Smooth muscle cell (in vitro differentiated cells): Measurements from ENCODE around the gene CIAO2B. TPM values are rescaled to one million over a fixed set of nuclear protein-coding genes. Genes with fewer than 3 reads are reported as not detected.

Experiments used
- DNase-seq: peaks from one replicate; lab custom pipeline; 2025; ENCODE audit not compliant: unreplicated experiment; lab: John Stamatoyannopoulos, UW
- H2AFZ ChIP-seq: fragments of 200-600 bp; sonication (generic); 2 replicates; pipeline ENCODE4 v1.6.0; 2016; ENCODE audit warnings: antibody characterized with exemption, low read depth, mild to moderate bottlenecking
- H3F3A ChIP-seq: fragments of 200-600 bp; sonication (generic); 2 replicates; pipeline ENCODE4 v1.6.0; 2017; ENCODE audit warnings: antibody characterized with exemption, low read depth
- H3K27ac ChIP-seq: fragments of 200-600 bp; sonication (generic); 2 replicates; pipeline ENCODE4 v1.5.1; 2016; ENCODE audit warnings: low read depth, mild to moderate bottlenecking
- H3K27me3 ChIP-seq: fragments of 200-600 bp; sonication (generic); 2 replicates; pipeline ENCODE4 v1.6.1; 2016; ENCODE audit warnings: low read depth, mild to moderate bottlenecking
- H3K36me3 ChIP-seq: fragments of 200-600 bp; sonication (generic); 2 replicates; pipeline ENCODE4 v1.5.1; 2016; ENCODE audit warnings: low read depth
- H3K4me1 ChIP-seq: fragments of 200-600 bp; sonication (generic); 2 replicates; pipeline ENCODE4 v1.5.1; 2016; ENCODE audit warnings: low read depth
- H3K4me2 ChIP-seq: fragments of 200-600 bp; sonication (generic); 2 replicates; pipeline ENCODE4 v1.6.0; 2016; ENCODE audit warnings: mild to moderate bottlenecking
- H3K4me3 ChIP-seq: fragments of 200-600 bp; sonication (generic); 2 replicates; pipeline ENCODE4 v1.5.1; 2016; ENCODE audit warnings: mild to moderate bottlenecking
- H3K79me2 ChIP-seq: fragments of 200-600 bp; sonication (generic); 2 replicates; pipeline ENCODE4 v1.6.0; 2016; ENCODE audit warnings: low read depth, mild to moderate bottlenecking
- H3K9ac ChIP-seq: fragments of 200-600 bp; sonication (generic); 2 replicates; pipeline ENCODE4 v1.6.0; 2016; ENCODE audit warnings: low read depth
- H3K9me3 ChIP-seq: fragments of 200-600 bp; sonication (generic); replicated peaks from 2 replicates; pipeline ENCODE4 v1.5.1; 2016; ENCODE audit warnings: low read depth
- H4K20me1 ChIP-seq: fragments of 200-600 bp; sonication (generic); 2 replicates; pipeline ENCODE4 v1.6.0; 2016; ENCODE audit warnings: low read depth
- WGBS: methylation state at CpG from one replicate; pipeline ENCODE4 v1.1.7; 2016; ENCODE audit warnings: low lambda C conversion rate; 5-methylcytosine and 5-hydroxymethylcytosine counted together
- polyA plus RNA-seq: library from polyadenylated mRNA; unstranded; fragments of >200 nt; fragmentation: Nextera tagmentation; extraction: Ambion mirVana; gene quantifications from 2 replicates; pipeline ENCODE4 v1.2.1, GENCODE V29; 2016
- total RNA-seq: library from RNA; depleted of rRNA; stranded (reverse); fragments of >200 nt; gene quantifications from 2 replicates; pipeline ENCODE4 v1.2.3, GENCODE V29; 2014
- TF ChIP-seq, protein P1 (sequence below): fragments of 200-600 bp; sonication (generic); IDR thresholded peaks from 2 replicates; pipeline ENCODE4 v1.5.1; 2017; ENCODE audit warnings: borderline replicate concordance, mild to moderate bottlenecking, antibody characterized with exemption; ENCODE audit not compliant: insufficient read depth, poor library complexity, severe bottlenecking

The CIAO2B gene
- total and polyA plus RNA-seq, 2 experiments from 2014 or later = 141 to 173 TPM

- Histone ChIP-seq H3K9me3 (no peaks in the 10 kb centered on the region), H3K4me1 (no peaks in the 10 kb centered on the region), H3K27ac (no peak overlapping the region), H4K20me1 (peaks cover 22% of the 10 kb centered on the region), H3K9ac (no peak overlapping the region), H3K36me3 (no peaks in the 10 kb centered on the region), H3K27me3 (no peaks in the 10 kb centered on the region), H3K4me2 (no peak overlapping the region), H3K4me3 (no peak overlapping the region), H3F3A (no peaks in the 10 kb centered on the region), H2AFZ (no peak overlapping the region), H3K79me2 (no peaks in the 10 kb centered on the region)
- 95% methylated on average over 12 of the region's 12 CpGs for WGBS
- no peak for DNase-seq
- TF ChIP-seq, protein P1, sequence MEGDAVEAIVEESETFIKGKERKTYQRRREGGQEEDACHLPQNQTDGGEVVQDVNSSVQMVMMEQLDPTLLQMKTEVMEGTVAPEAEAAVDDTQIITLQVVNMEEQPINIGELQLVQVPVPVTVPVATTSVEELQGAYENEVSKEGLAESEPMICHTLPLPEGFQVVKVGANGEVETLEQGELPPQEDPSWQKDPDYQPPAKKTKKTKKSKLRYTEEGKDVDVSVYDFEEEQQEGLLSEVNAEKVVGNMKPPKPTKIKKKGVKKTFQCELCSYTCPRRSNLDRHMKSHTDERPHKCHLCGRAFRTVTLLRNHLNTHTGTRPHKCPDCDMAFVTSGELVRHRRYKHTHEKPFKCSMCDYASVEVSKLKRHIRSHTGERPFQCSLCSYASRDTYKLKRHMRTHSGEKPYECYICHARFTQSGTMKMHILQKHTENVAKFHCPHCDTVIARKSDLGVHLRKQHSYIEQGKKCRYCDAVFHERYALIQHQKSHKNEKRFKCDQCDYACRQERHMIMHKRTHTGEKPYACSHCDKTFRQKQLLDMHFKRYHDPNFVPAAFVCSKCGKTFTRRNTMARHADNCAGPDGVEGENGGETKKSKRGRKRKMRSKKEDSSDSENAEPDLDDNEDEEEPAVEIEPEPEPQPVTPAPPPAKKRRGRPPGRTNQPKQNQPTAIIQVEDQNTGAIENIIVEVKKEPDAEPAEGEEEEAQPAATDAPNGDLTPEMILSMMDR = no peak
These were observed 48.7 kb downstream of the CIAO2B start for GRCh38 chr16:66885491-66885890.

DNA sequence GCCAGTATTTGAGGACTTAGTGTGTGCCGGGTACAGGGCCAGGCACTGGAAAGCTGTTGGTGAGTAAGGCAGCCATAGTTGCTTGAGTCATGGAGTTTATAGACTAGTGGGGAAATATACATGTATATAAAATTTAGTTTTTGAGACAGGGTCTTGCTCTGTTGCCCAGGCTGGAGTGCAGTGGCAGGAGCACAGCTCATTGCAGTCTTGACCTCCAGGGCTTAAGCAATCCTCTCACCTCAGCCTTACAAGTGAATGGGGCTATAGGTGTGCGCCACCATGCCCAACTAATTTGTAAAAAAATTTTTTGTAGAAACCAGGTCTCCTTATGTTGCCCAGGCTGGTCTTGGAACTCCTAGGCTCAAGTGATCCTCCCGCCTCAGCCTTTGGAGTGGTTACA is 51.5 kb downstream of the CIAO2B start:
- Histone ChIP-seq H3K9me3 (no peaks in the 10 kb centered on the region), H3K79me2 (no peaks in the 10 kb centered on the region), H3K4me1 (no peaks in the 10 kb centered on the region), H3K27me3 (no peaks in the 10 kb centered on the region), H4K20me1 (peaks cover 22% of the 10 kb centered on the region), H3K36me3 (no peaks in the 10 kb centered on the region), H3F3A (peaks cover 13% of the 10 kb centered on the region), H3K4me2 (no peak overlapping the region), H2AFZ (no peak overlapping the region), H3K9ac (no peak overlapping the region), H3K27ac (no peak overlapping the region), H3K4me3 (no peak overlapping the region)
- WGBS = 99% methylated on average over 3 of the region's 3 CpGs
- DNase-seq = no peak
- TF ChIP-seq, protein P1 = no peak

Other genes starting within 250 kb of the CIAO2B start
- 25.2 and 27.0 TPM in 2 replicates for gene CMTM4, start 237.7 kb downstream of the CIAO2B start, total RNA-seq
- gene CMTM4, start 237.7 kb downstream of the CIAO2B start, polyA plus RNA-seq = 7.2 and 9.2 TPM in 2 replicates
- gene DYNC1LI2, start 182.8 kb downstream of the CIAO2B start, total RNA-seq = 74.1 and 101 TPM in 2 replicates
- gene DYNC1LI2, start 182.8 kb downstream of the CIAO2B start, polyA plus RNA-seq = 90.8 and 134 TPM in 2 replicates
- not detected in 2 replicates for gene TERB1, start 132.8 kb downstream of the CIAO2B start, total RNA-seq
- gene TERB1, start 132.8 kb downstream of the CIAO2B start, polyA plus RNA-seq = not detected in 2 replicates
- gene NAE1, start 103.4 kb downstream of the CIAO2B start, total RNA-seq = 68.4 and 70.7 TPM in 2 replicates
- 55.1 and 59.4 TPM in 2 replicates for gene NAE1, start 103.4 kb downstream of the CIAO2B start, polyA plus RNA-seq
- gene CA7, start 90.0 kb downstream of the CIAO2B start, total RNA-seq = not detected in 2 replicates
- not detected in 2 replicates for gene CA7, start 90.0 kb downstream of the CIAO2B start, polyA plus RNA-seq
- 3.2 and 5.7 TPM in 2 replicates for gene PDP2, start 53.9 kb downstream of the CIAO2B start, total RNA-seq
- gene PDP2, start 53.9 kb downstream of the CIAO2B start, polyA plus RNA-seq = 1.1 and 1.5 TPM in 2 replicates
- not detected in 2 replicates for gene CDH16, start 15.5 kb downstream of the CIAO2B start, total RNA-seq
- not detected in 2 replicates for gene CDH16, start 15.5 kb downstream of the CIAO2B start, polyA plus RNA-seq
- gene RRAD, start 8.9 kb downstream of the CIAO2B start, total RNA-seq = 7.6 and 11.7 TPM in 2 replicates
- 27.5 and 37.5 TPM in 2 replicates for gene RRAD, start 8.9 kb downstream of the CIAO2B start, polyA plus RNA-seq
- gene CES2, start 1.1 kb upstream of the CIAO2B start, total RNA-seq = 12.1 and 15.7 TPM in 2 replicates
- gene CES2, start 1.1 kb upstream of the CIAO2B start, polyA plus RNA-seq = 26.9 and 34.3 TPM in 2 replicates
- gene CES3, start 26.9 kb upstream of the CIAO2B start, total RNA-seq = 0.18 TPM in 1 of 2 replicates, not detected in the other
- 0.22 and 1.2 TPM in 2 replicates for gene CES3, start 26.9 kb upstream of the CIAO2B start, polyA plus RNA-seq
- gene CES4A, start 54.2 kb upstream of the CIAO2B start, total RNA-seq = 0.63 and 1.6 TPM in 2 replicates
- gene CES4A, start 54.2 kb upstream of the CIAO2B start, polyA plus RNA-seq = 0.93 and 2.3 TPM in 2 replicates
- gene CBFB, start 94.7 kb upstream of the CIAO2B start, total RNA-seq = 41.1 and 53.9 TPM in 2 replicates
- 40.2 and 50.9 TPM in 2 replicates for gene CBFB, start 94.7 kb upstream of the CIAO2B start, polyA plus RNA-seq
- gene PHAF1, start 175.5 kb upstream of the CIAO2B start, total RNA-seq = 15.5 and 30.2 TPM in 2 replicates
- 15.5 and 24.5 TPM in 2 replicates for gene PHAF1, start 175.5 kb upstream of the CIAO2B start, polyA plus RNA-seq
- gene B3GNT9, start 216.6 kb upstream of the CIAO2B start, total RNA-seq = 29.9 and 30.7 TPM in 2 replicates
- gene B3GNT9, start 216.6 kb upstream of the CIAO2B start, polyA plus RNA-seq = 35.5 and 39.3 TPM in 2 replicates
- 11.8 and 12.5 TPM in 2 replicates for gene TRADD, start 225.5 kb upstream of the CIAO2B start, total RNA-seq
- gene TRADD, start 225.5 kb upstream of the CIAO2B start, polyA plus RNA-seq = 27.2 and 35.4 TPM in 2 replicates
- 1.9 and 7.7 TPM in 2 replicates for gene FBXL8, start 225.6 kb upstream of the CIAO2B start, total RNA-seq
- gene FBXL8, start 225.6 kb upstream of the CIAO2B start, polyA plus RNA-seq = 12.0 and 13.5 TPM in 2 replicates
- 2.9 and 6.1 TPM in 2 replicates for gene HSF4, start 230.3 kb upstream of the CIAO2B start, total RNA-seq
- 2.9 and 3.9 TPM in 2 replicates for gene HSF4, start 230.3 kb upstream of the CIAO2B start, polyA plus RNA-seq
- gene NOL3, start 236.1 kb upstream of the CIAO2B start, total RNA-seq = 13.9 and 33.0 TPM in 2 replicates
- 36.4 and 47.8 TPM in 2 replicates for gene NOL3, start 236.1 kb upstream of the CIAO2B start, polyA plus RNA-seq
- 24.0 and 31.8 TPM in 2 replicates for gene MATCAP1, start 249.6 kb upstream of the CIAO2B start, total RNA-seq
- 24.7 and 28.5 TPM in 2 replicates for gene MATCAP1, start 249.6 kb upstream of the CIAO2B start, polyA plus RNA-seq